ENCODE data around the gene AGFG2.

GRCh38 chr7:100493476-100494264 lies 45.3 kb upstream of the AGFG2 start:
- TF ChIP-seq CHD4 (IDR thresholded peaks at IDR 0.05; ENCODE audit: borderline replicate concordance) (no peak), RNF2 (IDR thresholded peaks at IDR 0.05; ENCODE audit: borderline replicate concordance, low read depth) (no peak), MAX (IDR thresholded peaks at IDR 0.05) (no peak), CTCF (IDR thresholded peaks at IDR 0.05) (no peak), CBX2 (IDR thresholded peaks at IDR 0.05; ENCODE audit: borderline replicate concordance, low read depth) (no peak), ATOH8 (CRISPR knock-in tag; IDR thresholded peaks at IDR 0.05; ENCODE audit: low read depth) (no peak), REST (IDR thresholded peaks at IDR 0.05) (no peak), USF2 (IDR thresholded peaks at IDR 0.05) (no peak), POLR2A (IDR thresholded peaks at IDR 0.05; ENCODE audit: low read length) (no peak), ZSCAN20 (CRISPR knock-in tag; IDR thresholded peaks at IDR 0.05) (no peak), CBX8 (IDR thresholded peaks at IDR 0.05) (no peak), HDAC2 (IDR thresholded peaks at IDR 0.05) (no peak), EHMT2 (IDR thresholded peaks at IDR 0.05; ENCODE audit: low read depth) (no peak), E2F6 (IDR thresholded peaks at IDR 0.05; ENCODE audit: borderline replicate concordance, low read depth) (no peak)
